CD14-positive monocyte (primary cell): ENCODE results near the gene PIK3C3. TPM values are rescaled to one million over a fixed set of nuclear protein-coding genes. Genes with fewer than 3 reads are reported as not detected.

Source experiments
- DNase-seq, 3 donors: peaks; one replicate each; pipeline ENCODE4 v3.0.0-alpha.2; 2011 to 2022
- H2AFZ ChIP-seq: 2 replicates; pipeline ENCODE4 v1.6.0; 2012; ENCODE audit warnings: mild to moderate bottlenecking, low read depth, low read length, inconsistent platforms; ENCODE audit not compliant: insufficient read depth, poor library complexity, severe bottlenecking
- H3K27ac ChIP-seq, 2 donors: 1 replicate in 1 of 2; 2 replicates in 1 of 2; pipeline ENCODE4 v1.5.1; 2012 to 2013; ENCODE audit warnings: low read length in 2 of 2, control low read depth in 1 of 2, inconsistent platforms in 1 of 2, low read depth in 1 of 2, mild to moderate bottlenecking in 1 of 2
- H3K27me3 ChIP-seq, 2 donors: one replicate each; pipeline versions ENCODE4 v1.6.0 to v1.6.1; 2011 to 2013; ENCODE audit warnings: low read length in 2 of 2; ENCODE audit not compliant: control insufficient read depth in 2 of 2, insufficient read depth in 2 of 2
- H3K36me3 ChIP-seq, 2 donors: replicated peaks in 1 of 2; 1 replicate in 1 of 2; 2 replicates in 1 of 2; pipeline versions ENCODE4 v1.5.1 to v1.6.1; 2012 to 2013; ENCODE audit warnings: low read length in 2 of 2, control low read depth in 1 of 2, inconsistent platforms in 1 of 2, mild to moderate bottlenecking in 1 of 2; ENCODE audit not compliant: insufficient read depth in 2 of 2, control insufficient read depth in 1 of 2
- H3K4me1 ChIP-seq, 2 donors: 1 replicate in 1 of 2; 2 replicates in 1 of 2; pipeline versions ENCODE4 v1.5.1 to v1.6.1; 2012 to 2013; ENCODE audit warnings: low read length in 2 of 2, control low read depth in 1 of 2, inconsistent platforms in 1 of 2, mild to moderate bottlenecking in 1 of 2, moderate library complexity in 1 of 2; ENCODE audit not compliant: insufficient read depth in 2 of 2, control insufficient read depth in 1 of 2
- H3K4me2 ChIP-seq: replicated peaks from 2 replicates; pipeline ENCODE3; 2012; ENCODE audit warnings: low read length, moderate library complexity, mild to moderate bottlenecking; ENCODE audit not compliant: poor library complexity, severe bottlenecking; ENCODE audit errors: extremely low read depth
- H3K4me3 ChIP-seq, 3 experiments: fragments of 200-600 bp in 1 of 3; sonication (generic) in 1 of 3; replicated peaks in 1 of 3; 1 replicate in 2 of 3; 2 replicates in 1 of 3; pipeline ENCODE4 v1.5.1; 2011 to 2013; ENCODE audit warnings: low read length in 3 of 3, mild to moderate bottlenecking in 3 of 3, control low read depth in 2 of 3, low read depth in 2 of 3, inconsistent platforms in 1 of 3, moderate library complexity in 1 of 3
- H3K79me2 ChIP-seq: 2 replicates; pipeline ENCODE4 v1.6.0; 2012; ENCODE audit warnings: mild to moderate bottlenecking, control low read depth, inconsistent platforms, low read length, moderate library complexity; ENCODE audit not compliant: insufficient read depth
- H3K9ac ChIP-seq: 2 replicates; pipeline ENCODE4 v1.6.0; 2017; ENCODE audit warnings: low read length, mild to moderate bottlenecking; ENCODE audit not compliant: insufficient read depth, poor library complexity, severe bottlenecking
- H3K9me3 ChIP-seq, 2 donors: replicated peaks in 1 of 2; 1 replicate in 1 of 2; 2 replicates in 1 of 2; pipeline versions ENCODE4 v1.5.1 to v1.6.1; 2012 to 2013; ENCODE audit warnings: low read length in 2 of 2, control low read depth in 1 of 2; ENCODE audit not compliant: control insufficient read depth in 1 of 2, insufficient read depth in 1 of 2
- H4K20me1 ChIP-seq: 2 replicates; pipeline ENCODE4 v1.6.0; 2012; ENCODE audit warnings: mild to moderate bottlenecking, low read length, control low read depth, moderate library complexity; ENCODE audit not compliant: insufficient read depth
- H3K27ac Mint-ChIP-seq, 7 donors: one replicate each; pipeline ENCODE4 v1.8.0; 2020; ENCODE audit warnings: mild to moderate bottlenecking in 7 of 7, mixed read lengths in 7 of 7, moderate library complexity in 6 of 7, inconsistent platforms in 2 of 7
- H3K27me3 Mint-ChIP-seq, 3 donors: one replicate each; pipeline ENCODE4 v1.8.0; 2021 to 2022; ENCODE audit warnings: low read depth in 3 of 3, mild to moderate bottlenecking in 3 of 3, mixed read lengths in 3 of 3, moderate library complexity in 3 of 3, inconsistent platforms in 1 of 3
- H3K36me3 Mint-ChIP-seq, 2 donors: one replicate each; pipeline ENCODE4 v1.8.0; 2020; ENCODE audit warnings: mixed read lengths in 2 of 2, inconsistent platforms in 1 of 2, mild to moderate bottlenecking in 1 of 2
- H3K4me1 Mint-ChIP-seq: one replicate; pipeline ENCODE4 v1.8.0; 2020; ENCODE audit warnings: mild to moderate bottlenecking, mixed read lengths
- H3K4me3 Mint-ChIP-seq, 2 donors: one replicate each; pipeline ENCODE4 v1.8.0; 2020; ENCODE audit warnings: mild to moderate bottlenecking in 2 of 2, mixed read lengths in 2 of 2, moderate library complexity in 1 of 2
- H3K9me3 Mint-ChIP-seq, 7 donors: one replicate each; pipeline ENCODE4 v1.8.0; 2020 to 2022; ENCODE audit warnings: mixed read lengths in 7 of 7, mild to moderate bottlenecking in 6 of 7, moderate library complexity in 6 of 7, inconsistent platforms in 2 of 7
- WGBS: methylation state at CpG from one replicate; pipeline ENCODE4 v1.1.5; 2013; ENCODE audit warnings: missing lambda C conversion rate; ENCODE audit not compliant: insufficient coverage; 5-methylcytosine and 5-hydroxymethylcytosine counted together
- intact Hi-C, 2 donors: fragments of 100-400 bp; cut with micrococcal nuclease; formaldehyde crosslinking; loops; one replicate each; pipeline versions ENCODE4 v1.15.0 to v1.15.1; 2023
- polyA plus RNA-seq, 3 donors: library from polyadenylated mRNA; depleted of rRNA in 1 of 3; unstranded in 2 of 3; stranded (reverse) in 1 of 3; fragments of 300-500 nt in 2 of 3; fragments of >200 nt in 1 of 3; fragmentation: Illumina TruSeq in 2 of 3; gene quantifications; 1 replicate in 2 of 3; 2 replicates in 1 of 3; pipeline ENCODE4 v1.2.3, GENCODE V29; 2012 to 2021
- TF ChIP-seq, protein P1 (sequence below): fragments of 200-600 bp; IDR thresholded peaks from one replicate; pipeline ENCODE4 v1.8.0; 2022; ENCODE audit warnings: antibody characterized with exemption, mild to moderate bottlenecking

Gene PIK3C3
- polyA plus RNA-seq, 3 donors = 16.5 to 29.1 (median 25.9) TPM

- Histone ChIP-seq H3K4me3 (no peak overlapping the region), H3K36me3 (peaks cover 36 to 76% of the 10 kb centered on the region in 2 donors), H3K27me3 (no peaks in the 10 kb centered on the region), H3K27ac (no peak overlapping the region), H3K79me2 (no peaks in the 10 kb centered on the region), H3K4me2 (no peak overlapping the region), H3K4me1 (no peaks in the 10 kb centered on the region), H4K20me1 (no peaks in the 10 kb centered on the region), H2AFZ (no peak overlapping the region), H3K9ac (no peak overlapping the region), H3K9me3 (no peaks in the 10 kb centered on the region)
- no peak overlapping the region for H3K27ac Mint-ChIP-seq
- H3K27me3 Mint-ChIP-seq = no peaks in the 10 kb centered on the region
- DNase-seq = no peak
- no peaks in the 10 kb centered on the region for H3K4me1 Mint-ChIP-seq
- intact Hi-C loops = no loop called here
- peaks cover 38 to 44% of the 10 kb centered on the region in 2 donors for H3K36me3 Mint-ChIP-seq
- no CpG with 5 or more reads among the region's 1 CpG for WGBS
- H3K9me3 Mint-ChIP-seq = no peaks in the 10 kb centered on the region
- TF ChIP-seq, protein P1, sequence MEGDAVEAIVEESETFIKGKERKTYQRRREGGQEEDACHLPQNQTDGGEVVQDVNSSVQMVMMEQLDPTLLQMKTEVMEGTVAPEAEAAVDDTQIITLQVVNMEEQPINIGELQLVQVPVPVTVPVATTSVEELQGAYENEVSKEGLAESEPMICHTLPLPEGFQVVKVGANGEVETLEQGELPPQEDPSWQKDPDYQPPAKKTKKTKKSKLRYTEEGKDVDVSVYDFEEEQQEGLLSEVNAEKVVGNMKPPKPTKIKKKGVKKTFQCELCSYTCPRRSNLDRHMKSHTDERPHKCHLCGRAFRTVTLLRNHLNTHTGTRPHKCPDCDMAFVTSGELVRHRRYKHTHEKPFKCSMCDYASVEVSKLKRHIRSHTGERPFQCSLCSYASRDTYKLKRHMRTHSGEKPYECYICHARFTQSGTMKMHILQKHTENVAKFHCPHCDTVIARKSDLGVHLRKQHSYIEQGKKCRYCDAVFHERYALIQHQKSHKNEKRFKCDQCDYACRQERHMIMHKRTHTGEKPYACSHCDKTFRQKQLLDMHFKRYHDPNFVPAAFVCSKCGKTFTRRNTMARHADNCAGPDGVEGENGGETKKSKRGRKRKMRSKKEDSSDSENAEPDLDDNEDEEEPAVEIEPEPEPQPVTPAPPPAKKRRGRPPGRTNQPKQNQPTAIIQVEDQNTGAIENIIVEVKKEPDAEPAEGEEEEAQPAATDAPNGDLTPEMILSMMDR = no peak
- no peak overlapping the region for H3K4me3 Mint-ChIP-seq
These were observed 69.1 kb downstream of the PIK3C3 start for GRCh38 chr18:42024131-42024530.

DNA sequence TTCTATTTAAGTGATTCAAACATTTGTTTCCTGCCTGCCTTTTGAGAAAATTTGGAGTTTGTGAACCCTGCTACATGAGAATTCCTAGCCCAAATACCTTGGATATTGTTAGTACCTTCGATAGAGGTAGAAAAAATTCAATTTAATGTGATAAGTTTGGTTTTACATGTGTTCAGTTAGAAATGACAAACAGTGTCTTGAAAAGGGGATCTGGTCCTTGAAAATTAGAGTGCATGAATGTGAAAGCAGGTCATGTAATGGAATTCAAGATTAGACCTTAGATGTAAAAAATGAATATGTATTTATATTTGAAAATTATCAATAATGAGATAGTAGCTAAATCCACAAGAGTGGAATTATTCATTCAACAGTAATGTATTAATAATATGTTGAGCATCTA is 70.5 kb downstream of the PIK3C3 start:
- H3K79me2 ChIP-seq = no peaks in the 10 kb centered on the region
- H3K27me3 ChIP-seq = no peaks in the 10 kb centered on the region
- H3K4me3 Mint-ChIP-seq = no peak overlapping the region
- H2AFZ ChIP-seq = no peak overlapping the region
- H3K4me1 Mint-ChIP-seq = no peaks in the 10 kb centered on the region
- no peak overlapping the region for H3K27ac ChIP-seq
- no peak overlapping the region for H3K4me2 ChIP-seq
- H3K36me3 Mint-ChIP-seq = peaks cover 47 to 55% of the 10 kb centered on the region in 2 donors
- H3K9me3 ChIP-seq = no peaks in the 10 kb centered on the region
- DNase-seq = no peak
- H3K4me3 ChIP-seq = no peak overlapping the region
- 100% methylated on average over 1 of the region's 1 CpG for WGBS
- H3K4me1 ChIP-seq = no peaks in the 10 kb centered on the region
- intact Hi-C loops = no loop called here
- no peaks in the 10 kb centered on the region for H4K20me1 ChIP-seq
- H3K9ac ChIP-seq = no peak overlapping the region
- TF ChIP-seq, protein P1 = no peak
- H3K27ac Mint-ChIP-seq = peak overlapping the region in 1 of 7 donors; percentile 30
- H3K27me3 Mint-ChIP-seq = no peaks in the 10 kb centered on the region
- H3K9me3 Mint-ChIP-seq = no peaks in the 10 kb centered on the region
- H3K36me3 ChIP-seq = peaks cover 37 to 76% of the 10 kb centered on the region in 2 donors
